Middle frontal gyrus (tissue), 1 donor: Measurements from ENCODE around the gene DDX39B.
"Not testable (repeated sequence)": the region's sequence is repeated elsewhere in the genome, so short reads cannot be mapped to it uniquely, and the experiment has no call there.

ENCODE experiments used
- DNase-seq: peaks from one replicate; pipeline ENCODE4 v3.0.0-alpha.2; 2015; ENCODE audit warnings: low spot score; ENCODE audit errors: extremely low spot score

Gene DDX39B

DNA sequence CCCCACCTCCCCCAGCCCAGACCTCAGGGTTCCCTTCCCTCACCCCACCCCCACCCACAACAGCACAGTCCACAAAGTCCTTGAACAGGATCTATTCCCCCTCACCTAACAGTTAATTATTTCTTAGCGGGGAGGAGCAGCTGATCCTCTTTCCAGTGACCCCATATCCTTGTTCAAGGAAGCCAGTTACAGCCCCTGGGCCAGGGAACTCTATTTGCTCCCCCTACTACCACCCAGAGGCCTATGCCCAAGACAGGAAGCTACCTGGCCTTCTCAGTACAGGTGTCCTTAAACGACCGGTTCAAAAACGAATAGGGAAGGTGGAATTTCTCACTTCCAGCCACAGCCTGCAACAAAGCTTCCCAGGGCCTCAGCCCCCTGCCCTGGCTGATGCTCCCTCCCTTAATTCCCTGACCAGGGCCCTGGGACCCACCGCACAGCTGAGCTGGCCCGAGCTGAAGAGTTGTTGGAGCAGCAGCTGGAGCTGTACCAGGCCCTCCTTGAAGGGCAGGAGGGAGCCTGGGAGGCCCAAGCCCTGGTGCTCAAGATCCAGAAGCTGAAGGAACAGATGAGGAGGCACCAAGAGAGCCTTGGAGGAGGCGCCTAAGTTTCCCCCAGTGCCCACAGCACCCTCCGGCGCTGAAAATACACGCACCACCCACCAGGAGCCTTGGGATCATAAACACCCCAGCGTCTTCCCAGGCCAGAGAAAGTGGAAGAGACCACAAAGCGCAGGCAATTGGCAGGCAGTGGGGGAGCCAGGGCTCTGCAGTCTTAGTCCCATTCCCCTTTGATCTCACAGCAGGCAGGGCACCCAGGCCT lies 12.3 kb downstream of the DDX39B start:
- no peak for DNase-seq

DNA sequence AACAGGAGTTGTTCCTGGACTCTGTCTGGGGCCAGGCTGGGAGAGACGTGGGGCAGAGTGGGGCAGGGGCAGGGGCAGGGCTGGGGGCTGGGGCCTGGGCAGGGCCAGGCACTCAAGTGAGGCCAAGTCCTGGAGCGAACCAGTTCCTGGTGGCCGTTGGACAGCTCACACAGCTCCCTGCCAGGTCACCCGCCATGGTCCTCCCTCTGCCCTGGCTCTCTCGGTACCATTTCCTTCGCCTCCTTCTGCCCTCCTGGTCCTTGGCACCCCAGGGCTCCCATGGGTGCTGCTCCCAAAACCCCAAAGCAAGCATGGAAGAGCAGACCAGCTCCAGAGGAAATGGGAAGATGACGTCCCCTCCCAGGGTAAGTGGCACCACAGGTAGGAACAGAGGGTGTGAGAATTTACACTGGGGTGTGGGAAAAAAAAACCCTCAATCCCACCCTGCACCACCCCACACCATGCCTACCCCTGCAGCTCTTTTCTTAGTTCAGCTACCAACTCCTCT lies 12.9 kb downstream of the DDX39B start, which contains the start of gene MCCD1:
Gene MCCD1 (plus strand): TSS at position 142 of the 508 bp plus-strand sequence. CDS start 53 bp downstream, at position 195.
- no peak for DNase-seq

DNA sequence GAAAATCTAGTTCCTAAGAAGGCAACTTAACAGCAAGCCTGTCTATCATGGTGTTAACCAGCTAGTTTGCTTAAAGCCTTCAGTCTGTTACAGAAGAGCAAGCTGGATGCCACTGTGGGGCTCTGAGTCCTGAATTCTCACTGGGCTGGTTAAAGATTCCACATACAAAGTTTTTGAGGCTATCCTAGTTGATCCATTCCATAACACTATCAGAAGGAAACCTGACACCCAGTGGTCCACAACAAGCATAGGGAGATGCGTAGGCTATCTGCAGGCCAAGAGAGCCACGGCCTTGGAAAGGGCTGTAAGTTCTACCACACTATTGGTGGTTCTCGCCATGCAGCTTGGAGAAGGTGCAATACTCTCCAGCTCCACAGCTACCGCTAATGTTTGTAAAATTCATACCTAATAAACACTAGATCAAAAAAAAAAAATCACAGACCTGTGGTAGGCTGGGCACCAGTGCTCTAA lies 13.5 kb downstream of the DDX39B start:
- DNase-seq: no peak

DNA sequence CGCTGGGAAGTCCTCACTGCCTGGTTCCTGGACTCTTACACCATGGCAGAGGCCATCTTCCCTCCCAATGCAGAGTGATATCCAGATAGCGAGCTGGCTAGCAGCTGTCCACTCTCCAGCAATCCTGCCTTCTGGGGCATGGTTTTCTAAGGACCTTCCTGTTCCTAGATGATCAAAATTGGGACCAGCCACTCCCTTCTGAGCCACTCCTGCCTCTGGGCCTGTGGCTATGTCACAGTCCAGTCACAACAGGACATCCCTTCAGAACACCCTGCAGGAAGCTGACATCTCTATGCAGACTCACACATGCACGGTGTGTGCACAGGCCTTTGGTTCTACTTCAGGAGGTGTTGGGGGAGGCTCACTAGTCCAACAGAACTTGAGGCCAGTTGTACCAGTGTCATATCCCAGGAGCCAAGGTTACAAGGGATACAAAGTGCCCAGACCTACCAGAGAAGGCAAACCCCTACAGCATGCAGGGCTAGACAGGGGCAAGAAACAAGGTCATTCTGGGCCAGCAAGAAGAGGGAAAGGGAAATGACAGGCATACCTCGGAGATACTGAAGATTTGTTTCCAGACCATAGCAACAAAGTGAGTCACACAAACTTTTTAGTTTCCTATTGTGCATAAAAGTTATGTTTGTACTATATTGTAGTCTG lies 15.7 kb downstream of the DDX39B start:
- no peak for DNase-seq

DNA sequence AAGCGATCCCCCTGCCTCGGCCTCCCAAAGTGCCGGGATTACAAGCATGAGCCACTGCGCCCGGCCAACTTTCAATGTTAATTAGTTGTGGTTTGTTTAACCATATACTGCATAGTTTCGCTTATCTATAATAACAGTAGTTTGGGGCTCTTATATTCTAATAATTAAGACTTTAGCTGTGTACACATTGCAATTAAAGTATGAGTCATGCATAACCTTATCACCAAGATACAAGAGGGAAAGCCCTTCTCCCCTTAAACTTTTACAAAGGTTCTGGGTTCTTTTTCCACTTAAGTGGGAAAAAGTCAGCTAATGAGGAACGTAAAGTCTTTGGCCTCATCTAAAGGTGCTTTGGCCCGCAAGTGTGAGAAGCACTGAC lies 16.3 kb downstream of the DDX39B start:
- DNase-seq: no peak

DNA sequence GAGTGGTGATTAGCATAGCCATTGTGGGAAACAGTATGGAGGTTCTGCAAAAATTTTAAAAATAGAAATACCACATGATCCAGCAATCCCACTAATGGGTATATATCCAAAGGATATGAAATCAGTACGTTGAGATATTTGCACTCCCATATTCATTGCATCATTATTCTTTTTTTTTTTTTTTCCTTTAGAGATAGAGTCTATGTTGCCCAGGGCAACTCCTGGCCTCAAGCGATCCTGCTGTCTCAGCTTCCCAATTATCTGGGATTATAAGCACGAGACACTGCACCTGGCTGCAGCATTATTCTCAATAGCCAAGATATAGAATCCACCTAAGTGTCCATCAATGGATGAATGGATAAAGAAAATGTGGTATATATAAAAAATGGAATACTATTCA lies 20.0 kb downstream of the DDX39B start:
- no peak for DNase-seq

DNA sequence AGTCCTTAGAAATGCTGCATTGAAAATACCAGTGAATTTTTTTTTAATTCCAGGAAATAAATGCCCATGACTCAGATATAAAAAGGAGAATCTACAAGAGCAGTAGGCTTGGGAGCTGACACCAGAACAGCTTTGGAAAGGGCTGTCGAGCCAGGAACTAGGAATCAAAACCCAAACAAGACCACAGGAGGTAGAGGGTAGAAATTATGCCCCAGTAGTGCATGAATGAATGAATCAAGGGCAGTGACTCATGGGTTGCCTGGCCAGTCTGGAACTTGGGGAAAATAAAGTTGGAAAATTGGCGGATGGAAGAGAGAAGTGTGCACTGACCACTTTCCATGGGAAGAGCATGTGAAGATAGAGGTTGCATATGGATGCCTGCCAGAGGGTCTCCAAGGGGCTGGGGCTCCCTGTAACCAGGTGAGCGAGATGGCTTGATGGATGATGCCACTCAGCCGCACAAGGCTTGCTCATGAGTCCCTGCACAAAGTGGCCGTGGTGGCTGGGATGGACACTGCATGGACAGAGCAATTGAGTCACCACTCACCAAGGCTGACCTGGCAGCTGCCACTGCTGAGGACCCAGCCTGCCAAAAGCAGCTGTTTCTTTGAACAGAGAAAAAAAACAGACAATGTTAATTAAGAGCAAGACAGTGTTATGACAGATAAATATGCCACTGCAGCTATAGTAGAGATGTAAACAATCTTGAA lies 28.2 kb downstream of the DDX39B start:
- no peak for DNase-seq

DNA sequence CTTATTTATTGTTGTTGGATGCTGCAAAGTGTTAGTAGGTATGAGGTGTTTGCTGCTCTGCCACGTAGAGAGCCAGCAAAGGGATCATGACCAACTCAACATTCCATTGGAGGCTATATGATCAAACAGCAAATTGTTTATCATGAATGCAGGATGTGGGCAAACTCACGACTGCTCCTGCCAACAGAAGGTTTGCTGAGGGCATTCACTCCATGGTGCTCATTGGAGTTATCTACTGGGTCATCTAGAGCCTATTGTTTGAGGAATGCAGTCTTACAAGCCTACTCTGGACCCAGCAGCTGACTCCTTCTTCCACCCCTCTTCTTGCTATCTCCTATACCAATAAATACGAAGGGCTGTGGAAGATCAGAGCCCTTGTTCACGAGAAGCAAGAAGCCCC lies 31.8 kb downstream of the DDX39B start:
- DNase-seq: no peak

DNA sequence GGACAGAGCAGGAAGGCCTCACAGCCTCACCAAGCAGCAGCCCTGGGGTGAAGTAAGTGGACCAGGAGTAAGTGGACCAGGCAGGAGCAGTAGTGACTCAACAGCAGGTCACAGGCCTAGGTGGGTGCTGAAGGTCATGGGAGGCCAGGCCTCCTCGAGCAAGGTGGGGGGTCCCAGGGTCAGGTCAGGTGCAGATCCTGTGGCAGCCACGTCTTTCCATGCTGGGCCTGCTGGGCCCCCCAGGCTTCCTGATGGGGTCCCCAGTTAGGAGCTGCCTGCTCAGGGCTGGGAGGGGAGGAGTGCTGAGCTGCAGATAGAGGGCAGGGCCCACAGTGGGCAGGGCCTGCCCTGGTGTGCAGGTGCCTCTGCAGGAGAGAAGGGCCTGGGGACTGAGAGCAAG lies 32.8 kb downstream of the DDX39B start:
- not testable (repeated sequence) for DNase-seq

DNA sequence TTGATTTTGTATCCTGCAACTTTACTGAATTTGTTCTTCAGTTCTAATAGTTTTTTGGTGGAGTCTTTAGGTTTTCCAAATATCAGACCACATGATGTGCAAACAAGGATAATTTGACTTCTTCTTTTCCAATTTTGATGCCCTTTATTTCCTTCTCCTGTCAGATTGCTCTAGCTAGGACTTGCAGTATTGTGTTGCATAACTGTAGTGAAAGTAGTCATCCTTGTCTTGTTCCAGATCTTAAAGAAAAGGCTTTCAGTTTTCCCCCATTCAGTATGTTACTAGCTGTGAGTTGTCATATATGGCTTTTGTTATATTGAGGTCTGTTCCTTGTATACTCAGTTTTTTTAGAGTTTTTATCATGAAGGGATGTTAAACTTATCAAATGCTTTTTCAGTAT lies 39.2 kb downstream of the DDX39B start:
- DNase-seq: no peak

DNA sequence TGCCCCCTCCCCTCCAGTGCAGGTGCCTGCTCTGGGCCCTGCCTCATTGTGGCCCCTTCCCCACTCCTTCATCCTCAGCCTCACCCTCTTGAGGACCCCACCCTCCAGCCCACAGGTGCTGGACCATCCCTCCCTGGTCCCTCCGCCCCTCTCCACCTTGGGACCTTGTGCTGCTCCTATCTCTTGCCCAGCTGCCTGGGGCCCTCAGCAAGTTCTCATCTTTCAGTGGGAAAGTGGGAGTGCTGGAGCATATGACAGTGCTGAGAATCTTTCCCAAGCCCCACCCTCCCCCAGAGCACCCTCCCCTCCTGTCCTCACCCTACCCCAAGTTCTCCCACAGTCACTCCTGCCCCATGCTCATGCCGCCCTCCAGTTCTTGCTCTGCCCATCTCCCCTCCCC lies 42.2 kb downstream of the DDX39B start:
- not testable (repeated sequence) for DNase-seq

DNA sequence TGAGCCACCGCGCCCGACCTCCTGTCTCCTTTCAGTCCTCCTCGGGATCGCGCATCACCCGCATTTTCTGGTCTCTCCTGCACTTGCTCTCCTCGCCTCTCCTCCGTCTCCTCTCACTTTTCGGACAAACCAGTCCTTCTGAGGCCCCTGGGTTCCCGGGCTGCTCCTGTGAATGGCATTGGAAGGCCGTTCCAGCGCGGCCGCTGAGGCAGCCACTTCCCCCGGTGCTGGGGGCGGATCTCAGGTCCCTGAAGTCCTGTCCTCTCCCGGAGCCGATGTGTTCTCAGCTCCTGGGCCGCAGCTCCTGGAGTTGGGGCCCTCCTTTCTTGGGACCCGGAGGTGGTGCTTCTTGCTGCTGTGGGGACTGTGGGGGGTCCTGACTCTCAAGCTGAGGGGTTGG lies 43.1 kb downstream of the DDX39B start:
- DNase-seq: no peak

DNA sequence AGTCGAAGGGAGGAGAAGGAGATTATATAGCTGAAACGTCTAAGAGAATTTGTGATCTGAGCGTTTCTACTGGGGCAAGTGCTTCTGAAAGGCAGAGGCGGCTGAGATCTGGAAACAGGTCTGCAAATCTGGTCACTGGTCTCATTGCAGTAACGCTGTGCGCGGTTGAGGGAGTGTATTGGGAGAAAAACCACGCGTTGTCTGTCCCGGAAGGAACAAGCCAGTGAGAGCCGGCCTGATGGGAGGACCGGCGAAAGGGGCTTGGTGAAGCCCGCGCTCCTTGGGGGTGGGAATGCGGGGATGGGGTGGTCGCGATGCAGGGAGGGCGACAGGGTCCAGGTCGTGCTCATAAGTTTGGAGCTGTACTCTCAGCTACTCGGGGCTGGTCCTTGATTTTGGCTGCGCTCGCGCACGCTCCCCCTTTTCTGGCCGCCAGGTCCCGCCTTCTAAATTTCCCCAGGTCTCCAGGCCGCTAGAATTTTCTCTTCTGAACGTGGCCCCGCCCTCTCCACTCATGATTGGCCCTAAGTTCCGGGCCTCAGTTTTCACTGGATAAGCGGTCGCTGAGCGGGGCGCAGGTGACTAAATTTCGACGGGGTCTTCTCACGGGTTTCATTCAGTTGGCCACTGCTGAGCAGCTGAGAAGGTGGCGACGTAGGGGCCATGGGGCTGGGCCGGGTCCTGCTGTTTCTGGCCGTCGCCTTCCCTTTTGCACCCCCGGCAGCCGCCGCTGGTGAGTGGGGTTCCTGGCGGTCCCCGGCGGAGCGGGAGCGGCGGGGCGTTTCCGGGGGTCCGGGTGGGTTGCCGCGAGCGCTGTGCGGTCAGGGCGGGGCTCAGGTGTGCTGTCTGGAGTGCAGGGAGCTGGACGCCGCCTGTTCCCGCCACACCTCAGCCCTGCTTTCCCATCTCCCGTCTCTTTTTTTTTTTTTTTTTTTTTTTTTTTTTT lies 44.0 kb downstream of the DDX39B start, which contains the start of gene MICB:
Gene MICB (plus strand): TSS at position 615 of the 946 bp plus-strand sequence. CDS start 49 bp downstream, at position 664.
- DNase-seq: no peak

DNA sequence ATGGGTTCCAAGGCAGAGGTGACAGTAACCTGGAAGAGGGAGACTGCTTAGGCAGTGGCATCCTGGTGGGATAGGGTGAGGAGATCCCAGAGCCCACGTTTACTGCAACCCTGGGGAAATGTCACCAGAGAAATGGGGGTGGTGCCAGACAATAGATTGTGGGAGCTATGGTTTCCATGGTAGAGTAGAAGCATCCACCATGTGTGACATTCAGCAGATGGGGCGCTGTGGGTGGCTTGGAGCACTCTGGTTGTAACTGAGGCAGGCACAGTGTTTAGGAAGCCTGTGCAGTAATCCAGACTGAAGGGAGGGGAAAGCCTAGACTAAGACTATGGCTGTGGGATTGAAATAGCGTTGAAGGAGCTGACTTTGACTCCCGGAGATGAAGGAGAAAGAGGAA lies 45.0 kb downstream of the DDX39B start:
- not testable (repeated sequence) for DNase-seq

DNA sequence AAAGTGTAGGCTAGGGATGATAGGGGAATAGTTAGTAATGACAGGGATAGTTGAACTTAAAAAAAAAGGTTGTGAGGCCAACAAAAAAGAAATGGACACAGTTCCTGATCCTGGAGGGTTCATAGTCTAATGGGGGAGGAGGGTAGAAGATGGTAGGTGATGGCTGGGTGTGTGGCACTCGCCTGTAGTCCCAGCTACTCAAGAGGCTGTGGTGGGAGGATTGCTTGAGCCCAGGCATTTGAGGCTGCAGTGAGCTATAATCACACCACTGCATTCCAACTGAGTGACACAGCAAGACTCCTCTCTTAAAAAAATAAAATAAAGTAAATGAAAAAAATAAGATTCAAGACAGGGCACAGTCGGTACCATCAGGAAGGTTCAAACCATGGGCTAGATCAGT lies 46.2 kb downstream of the DDX39B start:
- DNase-seq: no peak

DNA sequence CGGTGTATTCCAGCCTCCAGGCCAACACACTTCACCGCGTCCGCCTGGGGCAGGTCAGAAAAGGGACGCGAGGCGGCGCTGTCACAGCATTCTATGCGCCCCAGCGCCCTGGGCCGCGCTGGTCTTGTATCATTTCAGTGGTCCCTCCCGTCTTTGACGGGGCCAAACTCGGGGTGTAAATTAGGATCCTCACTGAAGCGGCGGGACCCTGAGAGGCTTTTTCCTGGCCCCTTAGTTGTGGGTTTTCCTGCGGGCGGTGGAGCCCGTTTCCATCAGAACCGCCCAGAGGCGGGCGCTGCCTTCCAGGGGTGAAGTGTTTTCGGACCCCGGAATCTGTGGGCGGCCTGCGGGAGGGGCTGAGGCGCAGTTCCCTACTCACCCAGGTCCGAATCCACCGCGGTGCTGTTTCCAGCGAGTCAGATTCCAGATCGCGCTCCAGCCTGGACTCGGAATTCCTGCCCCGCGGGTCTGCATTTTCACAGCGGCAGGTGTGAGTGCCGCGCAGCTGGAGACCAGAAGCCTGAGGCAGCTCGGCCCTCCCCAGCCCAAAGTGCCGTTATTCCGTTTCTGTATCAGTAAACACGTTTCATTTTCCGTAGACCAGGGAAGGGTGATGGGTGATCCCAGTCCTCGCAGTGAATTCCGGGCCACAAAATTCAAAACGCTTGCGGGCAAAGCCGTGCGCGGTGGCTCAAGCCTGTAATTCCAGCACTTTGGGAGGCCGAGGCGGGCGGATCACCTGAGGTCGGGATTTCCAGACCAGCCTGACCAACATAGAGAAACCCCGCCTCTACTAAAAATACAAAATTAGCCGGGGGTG lies 47.7 kb downstream of the DDX39B start:
- peak; percentile 26 for DNase-seq

DNA sequence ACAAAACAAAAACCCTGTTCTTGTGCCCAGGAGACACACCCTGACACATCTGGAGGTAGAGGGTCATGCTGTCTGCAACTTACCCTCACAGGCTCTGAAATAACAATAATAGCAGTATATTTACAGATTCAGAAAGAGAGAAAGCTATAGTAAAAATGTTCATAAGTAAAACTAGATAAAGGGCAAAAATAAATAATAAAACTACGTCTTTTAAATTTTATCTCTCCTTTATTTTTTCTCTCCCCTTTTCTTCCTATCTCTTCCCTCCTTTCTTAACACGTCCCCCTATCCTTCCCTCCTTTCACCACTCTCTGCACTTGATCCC lies 48.3 kb downstream of the DDX39B start:
- not testable (repeated sequence) for DNase-seq

DNA sequence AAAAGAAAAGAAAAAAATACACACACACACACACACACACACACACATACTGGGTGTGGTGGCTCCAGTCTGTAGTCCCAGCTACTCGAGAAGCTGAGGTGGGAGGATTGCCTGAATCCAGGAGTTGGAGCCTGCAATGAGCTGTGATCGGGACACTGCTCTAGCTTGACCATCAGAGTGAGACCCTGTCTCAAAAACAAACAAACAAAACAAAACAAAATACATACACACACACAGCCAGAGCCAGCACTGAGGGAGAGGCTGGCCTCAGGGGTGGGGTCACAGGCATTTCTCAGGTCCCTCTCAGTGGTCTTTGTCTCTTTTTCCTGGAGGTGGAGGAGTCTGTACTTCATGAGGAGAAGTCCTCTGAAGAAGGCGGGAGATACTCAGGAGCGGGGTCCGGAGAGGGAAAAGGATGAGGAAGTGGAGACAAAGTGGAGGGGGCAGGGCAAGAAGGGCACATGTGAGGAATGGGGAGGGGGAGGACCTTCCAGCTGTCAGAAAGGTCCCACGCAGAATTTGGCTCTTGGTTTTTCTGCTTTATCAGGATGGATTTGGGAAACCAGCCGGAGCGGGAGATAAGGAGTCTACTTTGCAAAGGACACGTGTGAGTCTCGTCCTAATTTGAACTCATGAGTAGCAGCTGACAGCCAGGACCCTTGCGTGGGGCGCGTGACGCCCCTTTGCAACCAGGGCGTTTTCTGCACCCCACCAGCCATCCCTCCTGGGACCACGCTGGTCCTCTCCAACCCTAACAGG lies 51.5 kb downstream of the DDX39B start:
- no peak for DNase-seq

DNA sequence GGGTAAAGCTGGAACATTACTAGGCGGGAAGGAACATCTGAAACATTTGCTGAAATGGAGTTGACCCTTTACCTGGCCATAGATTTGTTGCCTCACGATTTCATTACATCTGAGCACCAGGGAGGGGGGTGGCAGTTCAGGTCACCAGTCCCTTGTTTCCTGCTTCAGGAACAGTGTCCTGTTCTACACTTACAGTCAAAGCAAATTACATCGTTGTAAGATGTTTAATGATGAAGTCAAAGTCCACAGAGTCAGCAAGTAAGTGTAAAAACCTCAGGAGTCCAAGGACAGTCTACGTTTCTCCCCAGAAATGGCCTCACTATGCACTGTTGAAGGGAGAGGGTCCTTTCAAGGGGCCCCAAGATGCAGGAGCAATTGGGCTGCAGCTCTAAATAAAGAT lies 52.7 kb downstream of the DDX39B start:
- no peak for DNase-seq
